GM18909 (cell line): ENCODE results near the gene LCN1.
"Not testable (repeated sequence)": the region's sequence is repeated elsewhere in the genome, so short reads cannot be mapped to it uniquely, and the experiment has no call there.

Experiments used
- ATAC-seq: cut with Tn5 transposase; IDR thresholded peaks from one replicate; pipeline ENCODE4 v1.9.1; 2021; ENCODE audit warnings: mild to moderate bottlenecking; ENCODE audit not compliant: unreplicated experiment, poor library complexity

The LCN1 gene

GRCh38 chr9:135543262-135543894, 22.1 kb downstream of the LCN1 start:
- not testable (repeated sequence) for ATAC-seq

- no peak for ATAC-seq
These were observed 23.9 kb downstream of the LCN1 start for GRCh38 chr9:135544981-135545635.

- ATAC-seq = not testable (repeated sequence)
These were observed 24.5 kb downstream of the LCN1 start, which contains the start of gene OBP2A for GRCh38 chr9:135545646-135546176. TSS of gene OBP2A (plus strand) at chr9:135546126. CDS start at chr9:135546181, 55 bp downstream.

GRCh38 chr9:135546792-135547617, 25.8 kb downstream of the LCN1 start:
- ATAC-seq = not testable (repeated sequence)

GRCh38 chr9:135547756-135548736, 26.8 kb downstream of the LCN1 start:
- ATAC-seq = no peak

DNA sequence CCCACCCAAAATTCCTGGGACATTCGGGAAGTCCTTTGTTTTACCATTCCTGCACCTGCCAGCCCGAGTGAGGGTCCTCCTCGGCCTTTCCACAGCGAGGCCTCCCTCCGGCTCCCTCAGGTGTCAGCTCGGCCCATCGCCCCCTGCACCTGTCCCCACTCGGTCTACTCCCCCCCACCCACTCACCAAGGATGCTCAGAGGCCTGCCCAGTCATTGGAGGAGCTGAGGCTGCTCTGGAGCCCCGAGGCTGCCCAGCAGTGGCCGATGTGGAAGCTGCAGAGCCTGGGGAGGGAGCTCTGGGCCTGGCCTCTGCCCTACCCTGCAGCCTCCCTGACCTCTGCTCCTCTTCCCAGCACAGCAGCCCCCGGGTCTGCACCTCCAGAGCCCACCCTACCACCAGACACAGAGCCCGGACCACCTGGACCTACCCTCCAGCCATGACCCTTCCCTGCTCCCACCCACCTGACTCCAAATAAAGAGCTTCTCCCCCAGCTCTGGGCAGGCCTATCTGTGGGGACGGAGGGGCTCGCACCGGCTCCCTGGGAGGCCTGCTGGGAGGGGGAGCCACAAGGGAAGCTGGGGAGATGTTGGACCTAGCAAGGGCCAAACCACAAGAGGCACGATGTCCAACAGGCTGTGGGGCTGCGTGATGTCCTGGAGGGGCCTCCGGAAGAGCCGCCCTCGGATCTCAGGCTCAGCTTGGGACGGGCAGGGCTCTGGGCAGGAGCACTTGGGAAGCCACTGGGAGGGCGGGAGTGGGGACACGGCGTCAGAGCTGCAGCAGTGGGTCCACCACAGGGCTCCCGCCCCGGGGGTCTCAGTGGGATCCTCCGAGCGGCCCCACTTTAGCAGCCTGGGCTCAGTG, 28.5 kb downstream of the LCN1 start:
- not testable (repeated sequence) for ATAC-seq

DNA sequence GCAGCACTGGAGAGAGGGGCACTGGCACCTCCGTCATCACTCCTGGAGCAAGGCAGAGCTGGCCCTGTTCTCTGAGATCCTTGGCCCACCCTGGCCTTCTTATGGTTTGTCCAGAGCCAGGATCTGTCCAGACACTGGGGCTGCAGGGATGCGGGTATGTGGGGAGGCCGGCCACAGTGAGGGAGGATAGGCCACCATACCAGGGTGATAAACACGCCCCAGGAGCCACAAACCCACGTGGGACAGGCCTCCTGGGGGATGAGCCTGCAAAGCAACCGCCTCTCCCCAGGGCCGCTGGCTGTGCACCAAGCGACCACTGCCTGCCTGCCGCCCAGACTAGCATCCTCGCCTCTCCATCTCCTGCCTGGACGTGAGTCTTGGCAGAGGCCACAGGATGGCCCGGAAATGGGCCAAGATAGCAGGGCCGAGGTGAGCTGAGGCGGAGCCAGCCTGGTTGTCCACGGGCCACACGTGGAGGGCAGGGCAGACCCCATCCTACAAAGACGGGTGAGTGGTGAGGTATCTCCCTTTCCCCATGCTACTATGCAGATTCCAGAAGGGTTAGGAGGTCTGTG, 29.2 kb downstream of the LCN1 start:
- no peak for ATAC-seq

GRCh38 chr9:135551031-135551430, 29.8 kb downstream of the LCN1 start:
- ATAC-seq = no peak

DNA sequence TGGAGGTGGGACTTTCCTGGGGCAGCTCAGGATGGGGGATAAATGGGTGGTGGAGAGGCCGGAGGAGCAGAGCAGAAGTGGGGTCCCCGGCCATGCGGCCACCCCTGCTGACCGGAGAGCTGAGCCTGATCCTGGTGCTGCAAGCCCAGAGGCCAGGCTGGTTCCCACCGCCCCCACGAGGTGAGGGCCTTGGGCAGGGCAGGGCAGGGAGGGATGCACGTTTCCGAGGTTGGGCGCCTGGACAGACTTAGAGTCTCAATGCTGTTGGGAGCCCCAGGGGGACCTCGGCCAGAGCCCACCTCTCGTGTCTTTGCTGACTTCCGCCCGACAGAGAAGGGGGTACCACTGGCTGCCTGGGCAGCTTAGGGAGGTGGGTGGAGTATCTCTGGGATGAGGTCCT, 30.2 kb downstream of the LCN1 start:
- ATAC-seq = no peak

GRCh38 chr9:135552021-135552697, 30.9 kb downstream of the LCN1 start:
- no peak for ATAC-seq

DNA sequence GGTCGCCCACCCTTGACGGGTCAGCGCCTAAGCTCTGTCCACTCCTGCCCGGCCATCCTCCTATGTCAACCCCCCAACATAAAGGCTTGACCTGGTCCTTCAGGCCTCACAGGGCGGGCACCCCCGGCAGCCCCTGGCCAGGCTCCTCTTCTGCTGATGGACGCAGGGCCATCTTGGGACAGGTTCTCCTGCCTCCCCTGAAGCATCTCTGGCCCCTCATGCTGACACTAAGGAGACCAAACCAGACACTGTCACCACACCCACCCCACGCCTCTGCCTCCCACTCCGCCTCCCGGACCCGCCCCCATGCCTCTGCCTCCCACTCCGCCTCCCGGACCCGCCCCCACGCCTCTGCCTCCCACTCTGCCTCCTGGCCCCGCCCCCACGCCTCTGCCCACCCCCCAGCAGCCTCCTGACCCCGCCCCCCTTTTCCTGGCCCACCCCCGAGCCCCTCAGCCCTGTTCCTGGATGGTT, 31.5 kb downstream of the LCN1 start:
- ATAC-seq = no peak

DNA sequence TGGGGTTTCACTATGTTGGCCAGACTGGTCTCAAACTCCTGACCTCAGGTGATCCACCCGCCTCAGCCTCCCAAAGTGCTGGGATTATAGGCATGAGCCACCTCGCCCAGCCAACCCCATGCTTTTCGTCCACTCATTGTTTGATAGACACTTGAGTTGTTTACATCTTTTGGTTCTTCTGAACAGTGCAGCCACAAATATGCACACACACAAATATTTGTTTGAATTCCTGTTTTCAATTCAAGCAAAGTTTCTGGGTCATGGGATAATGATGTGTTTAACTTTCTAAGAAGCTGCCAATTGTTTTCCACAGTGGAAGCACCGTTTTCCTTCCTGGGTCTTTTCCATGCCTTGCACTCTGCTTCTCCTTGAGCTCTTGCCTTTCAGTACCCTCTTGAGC, 33.5 kb downstream of the LCN1 start:
- ATAC-seq = no peak

GRCh38 chr9:135555203-135555602, 34.0 kb downstream of the LCN1 start:
- no peak for ATAC-seq

DNA sequence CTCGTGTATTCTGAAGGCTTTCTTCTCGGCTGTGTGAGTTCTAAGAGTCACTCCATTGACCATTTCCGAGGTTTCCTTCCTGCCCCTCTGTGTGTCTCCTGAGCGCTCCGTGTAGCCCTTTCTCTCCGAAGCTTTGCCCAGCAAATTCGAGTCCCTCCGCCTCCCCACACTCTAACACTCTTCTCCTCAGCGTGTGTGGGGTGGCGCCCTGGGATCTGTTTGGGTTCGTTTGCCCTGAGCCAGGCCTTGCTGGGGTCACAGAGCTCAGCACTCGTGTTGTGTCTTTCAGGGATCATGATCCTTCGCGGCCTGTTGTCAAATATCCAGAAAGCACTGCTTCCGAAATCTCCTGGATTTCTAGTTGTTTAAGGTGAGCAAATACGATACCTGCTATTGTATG, 34.7 kb downstream of the LCN1 start:
- no peak for ATAC-seq

DNA sequence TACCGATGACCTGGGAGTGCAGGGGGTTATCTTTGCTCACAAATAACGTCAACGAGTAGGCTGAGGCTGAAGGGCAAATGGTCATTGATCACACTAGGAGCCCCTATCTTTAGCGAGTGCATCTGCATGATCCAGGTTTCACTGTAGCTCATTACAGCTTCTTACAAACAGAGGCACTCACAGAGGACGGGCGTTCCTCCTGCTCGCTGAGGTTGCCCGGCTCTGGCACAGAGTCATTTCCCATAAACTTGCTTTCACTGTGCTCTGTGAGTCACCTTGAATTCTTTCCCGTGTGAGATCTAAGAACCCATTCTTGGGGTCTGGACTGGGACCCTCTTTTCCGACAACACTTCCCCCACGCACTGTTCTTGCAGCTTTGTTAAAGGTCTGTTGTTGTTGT, 38.4 kb downstream of the LCN1 start:
- ATAC-seq = no peak

GRCh38 chr9:135561391-135562234, 40.4 kb downstream of the LCN1 start, which contains the start of gene PAEP:
TSS of gene PAEP (plus strand) at chr9:135561756.
- no peak for ATAC-seq

GRCh38 chr9:135562235-135562745, 41.0 kb downstream of the LCN1 start:
- ATAC-seq = no peak
